CD14-positive monocyte (primary cell): ENCODE data around the gene TTC23L. TPM values are rescaled to one million over a fixed set of nuclear protein-coding genes. Genes with fewer than 3 reads are reported as not detected.

ENCODE experiments used
- DNase-seq, 3 donors: peaks; one replicate each; pipeline ENCODE4 v3.0.0-alpha.2; 2011 to 2022
- H2AFZ ChIP-seq: 2 replicates; pipeline ENCODE4 v1.6.0; 2012; ENCODE audit warnings: mild to moderate bottlenecking, low read depth, low read length, inconsistent platforms; ENCODE audit not compliant: insufficient read depth, poor library complexity, severe bottlenecking
- H3K27ac ChIP-seq, 2 donors: 1 replicate in 1 of 2; 2 replicates in 1 of 2; pipeline ENCODE4 v1.5.1; 2012 to 2013; ENCODE audit warnings: low read length in 2 of 2, control low read depth in 1 of 2, inconsistent platforms in 1 of 2, low read depth in 1 of 2, mild to moderate bottlenecking in 1 of 2
- H3K27me3 ChIP-seq, 2 donors: one replicate each; pipeline versions ENCODE4 v1.6.0 to v1.6.1; 2011 to 2013; ENCODE audit warnings: low read length in 2 of 2; ENCODE audit not compliant: control insufficient read depth in 2 of 2, insufficient read depth in 2 of 2
- H3K36me3 ChIP-seq, 2 donors: replicated peaks in 1 of 2; 1 replicate in 1 of 2; 2 replicates in 1 of 2; pipeline versions ENCODE4 v1.5.1 to v1.6.1; 2012 to 2013; ENCODE audit warnings: low read length in 2 of 2, control low read depth in 1 of 2, inconsistent platforms in 1 of 2, mild to moderate bottlenecking in 1 of 2; ENCODE audit not compliant: insufficient read depth in 2 of 2, control insufficient read depth in 1 of 2
- H3K4me1 ChIP-seq, 2 donors: 1 replicate in 1 of 2; 2 replicates in 1 of 2; pipeline versions ENCODE4 v1.5.1 to v1.6.1; 2012 to 2013; ENCODE audit warnings: low read length in 2 of 2, control low read depth in 1 of 2, inconsistent platforms in 1 of 2, mild to moderate bottlenecking in 1 of 2, moderate library complexity in 1 of 2; ENCODE audit not compliant: insufficient read depth in 2 of 2, control insufficient read depth in 1 of 2
- H3K4me2 ChIP-seq: replicated peaks from 2 replicates; pipeline ENCODE3; 2012; ENCODE audit warnings: low read length, moderate library complexity, mild to moderate bottlenecking; ENCODE audit not compliant: poor library complexity, severe bottlenecking; ENCODE audit errors: extremely low read depth
- H3K4me3 ChIP-seq, 3 experiments: fragments of 200-600 bp in 1 of 3; sonication (generic) in 1 of 3; replicated peaks in 1 of 3; 1 replicate in 2 of 3; 2 replicates in 1 of 3; pipeline ENCODE4 v1.5.1; 2011 to 2013; ENCODE audit warnings: low read length in 3 of 3, mild to moderate bottlenecking in 3 of 3, control low read depth in 2 of 3, low read depth in 2 of 3, inconsistent platforms in 1 of 3, moderate library complexity in 1 of 3
- H3K79me2 ChIP-seq: 2 replicates; pipeline ENCODE4 v1.6.0; 2012; ENCODE audit warnings: mild to moderate bottlenecking, control low read depth, inconsistent platforms, low read length, moderate library complexity; ENCODE audit not compliant: insufficient read depth
- H3K9ac ChIP-seq: 2 replicates; pipeline ENCODE4 v1.6.0; 2017; ENCODE audit warnings: low read length, mild to moderate bottlenecking; ENCODE audit not compliant: insufficient read depth, poor library complexity, severe bottlenecking
- H3K9me3 ChIP-seq, 2 donors: replicated peaks in 1 of 2; 1 replicate in 1 of 2; 2 replicates in 1 of 2; pipeline versions ENCODE4 v1.5.1 to v1.6.1; 2012 to 2013; ENCODE audit warnings: low read length in 2 of 2, control low read depth in 1 of 2; ENCODE audit not compliant: control insufficient read depth in 1 of 2, insufficient read depth in 1 of 2
- H4K20me1 ChIP-seq: 2 replicates; pipeline ENCODE4 v1.6.0; 2012; ENCODE audit warnings: mild to moderate bottlenecking, low read length, control low read depth, moderate library complexity; ENCODE audit not compliant: insufficient read depth
- H3K27ac Mint-ChIP-seq, 7 donors: one replicate each; pipeline ENCODE4 v1.8.0; 2020; ENCODE audit warnings: mild to moderate bottlenecking in 7 of 7, mixed read lengths in 7 of 7, moderate library complexity in 6 of 7, inconsistent platforms in 2 of 7
- H3K27me3 Mint-ChIP-seq, 3 donors: one replicate each; pipeline ENCODE4 v1.8.0; 2021 to 2022; ENCODE audit warnings: low read depth in 3 of 3, mild to moderate bottlenecking in 3 of 3, mixed read lengths in 3 of 3, moderate library complexity in 3 of 3, inconsistent platforms in 1 of 3
- H3K36me3 Mint-ChIP-seq, 2 donors: one replicate each; pipeline ENCODE4 v1.8.0; 2020; ENCODE audit warnings: mixed read lengths in 2 of 2, inconsistent platforms in 1 of 2, mild to moderate bottlenecking in 1 of 2
- H3K4me1 Mint-ChIP-seq: one replicate; pipeline ENCODE4 v1.8.0; 2020; ENCODE audit warnings: mild to moderate bottlenecking, mixed read lengths
- H3K4me3 Mint-ChIP-seq, 2 donors: one replicate each; pipeline ENCODE4 v1.8.0; 2020; ENCODE audit warnings: mild to moderate bottlenecking in 2 of 2, mixed read lengths in 2 of 2, moderate library complexity in 1 of 2
- H3K9me3 Mint-ChIP-seq, 7 donors: one replicate each; pipeline ENCODE4 v1.8.0; 2020 to 2022; ENCODE audit warnings: mixed read lengths in 7 of 7, mild to moderate bottlenecking in 6 of 7, moderate library complexity in 6 of 7, inconsistent platforms in 2 of 7
- WGBS: methylation state at CpG from one replicate; pipeline ENCODE4 v1.1.5; 2013; ENCODE audit warnings: missing lambda C conversion rate; ENCODE audit not compliant: insufficient coverage; 5-methylcytosine and 5-hydroxymethylcytosine counted together
- intact Hi-C, 2 donors: fragments of 100-400 bp; cut with micrococcal nuclease; formaldehyde crosslinking; loops; one replicate each; pipeline versions ENCODE4 v1.15.0 to v1.15.1; 2023
- polyA plus RNA-seq, 3 donors: library from polyadenylated mRNA; depleted of rRNA in 1 of 3; unstranded in 2 of 3; stranded (reverse) in 1 of 3; fragments of 300-500 nt in 2 of 3; fragments of >200 nt in 1 of 3; fragmentation: Illumina TruSeq in 2 of 3; gene quantifications; 1 replicate in 2 of 3; 2 replicates in 1 of 3; pipeline ENCODE4 v1.2.3, GENCODE V29; 2012 to 2021
- TF ChIP-seq, protein P1 (sequence below): fragments of 200-600 bp; IDR thresholded peaks from one replicate; pipeline ENCODE4 v1.8.0; 2022; ENCODE audit warnings: antibody characterized with exemption, mild to moderate bottlenecking

The TTC23L gene
- polyA plus RNA-seq, 3 donors, result not detected

DNA sequence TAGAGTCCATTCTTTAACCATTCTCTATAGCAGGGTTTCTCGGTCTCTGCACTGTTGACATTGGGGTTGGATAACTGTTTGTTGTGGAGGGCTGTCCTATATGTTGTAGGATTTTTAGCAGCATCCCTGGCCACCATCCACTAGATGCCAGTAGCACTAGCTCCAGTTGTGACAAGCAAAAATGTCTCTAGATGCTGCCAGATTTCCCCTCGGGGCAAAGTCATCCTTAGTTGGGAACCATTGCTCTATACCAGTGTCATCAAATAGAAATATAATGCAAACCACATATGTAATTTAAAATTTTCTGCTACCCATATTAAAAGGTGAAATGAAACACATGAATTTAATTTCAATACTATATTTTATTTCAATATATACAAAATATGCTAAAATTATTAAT is 2.9 kb downstream of the TTC23L start:
- no peaks in the 10 kb centered on the region for H3K36me3 Mint-ChIP-seq
- Histone ChIP-seq H3K4me2 (no peak overlapping the region), H3K27ac (no peak overlapping the region), H3K4me1 (peaks cover 8 to 15% of the 10 kb centered on the region in 2 donors), H3K4me3 (no peak overlapping the region), H4K20me1 (no peaks in the 10 kb centered on the region), H3K79me2 (no peaks in the 10 kb centered on the region), H3K27me3 (peaks cover 0 to 15% of the 10 kb centered on the region in 2 donors), H3K9ac (no peak overlapping the region), H2AFZ (no peak overlapping the region), H3K36me3 (no peaks in the 10 kb centered on the region), H3K9me3 (no peaks in the 10 kb centered on the region)
- intact Hi-C loops, result no loop called here
- peaks cover 12% of the 10 kb centered on the region for H3K4me1 Mint-ChIP-seq
- H3K27ac Mint-ChIP-seq, result no peak overlapping the region
- H3K4me3 Mint-ChIP-seq, result no peak overlapping the region
- DNase-seq, result no peak
- WGBS, result no CpG with 5 or more reads among the region's 2 CpGs
- H3K27me3 Mint-ChIP-seq, result peaks cover 7 to 27% (median 25%) of the 10 kb centered on the region in 3 donors
- H3K9me3 Mint-ChIP-seq, result peaks cover 0 to 4% (median 2%) of the 10 kb centered on the region in 7 donors
- TF ChIP-seq, protein P1, sequence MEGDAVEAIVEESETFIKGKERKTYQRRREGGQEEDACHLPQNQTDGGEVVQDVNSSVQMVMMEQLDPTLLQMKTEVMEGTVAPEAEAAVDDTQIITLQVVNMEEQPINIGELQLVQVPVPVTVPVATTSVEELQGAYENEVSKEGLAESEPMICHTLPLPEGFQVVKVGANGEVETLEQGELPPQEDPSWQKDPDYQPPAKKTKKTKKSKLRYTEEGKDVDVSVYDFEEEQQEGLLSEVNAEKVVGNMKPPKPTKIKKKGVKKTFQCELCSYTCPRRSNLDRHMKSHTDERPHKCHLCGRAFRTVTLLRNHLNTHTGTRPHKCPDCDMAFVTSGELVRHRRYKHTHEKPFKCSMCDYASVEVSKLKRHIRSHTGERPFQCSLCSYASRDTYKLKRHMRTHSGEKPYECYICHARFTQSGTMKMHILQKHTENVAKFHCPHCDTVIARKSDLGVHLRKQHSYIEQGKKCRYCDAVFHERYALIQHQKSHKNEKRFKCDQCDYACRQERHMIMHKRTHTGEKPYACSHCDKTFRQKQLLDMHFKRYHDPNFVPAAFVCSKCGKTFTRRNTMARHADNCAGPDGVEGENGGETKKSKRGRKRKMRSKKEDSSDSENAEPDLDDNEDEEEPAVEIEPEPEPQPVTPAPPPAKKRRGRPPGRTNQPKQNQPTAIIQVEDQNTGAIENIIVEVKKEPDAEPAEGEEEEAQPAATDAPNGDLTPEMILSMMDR, result no peak

- Histone ChIP-seq H3K36me3 (no peaks in the 10 kb centered on the region), H3K9ac (no peak overlapping the region), H3K4me2 (no peak overlapping the region), H2AFZ (no peak overlapping the region), H3K4me1 (peaks cover 8 to 15% of the 10 kb centered on the region in 2 donors), H3K79me2 (no peaks in the 10 kb centered on the region), H3K27me3 (peaks cover 0 to 15% of the 10 kb centered on the region in 2 donors), H3K4me3 (no peak overlapping the region), H3K27ac (no peak overlapping the region), H3K9me3 (no peaks in the 10 kb centered on the region), H4K20me1 (no peaks in the 10 kb centered on the region)
- Mint-ChIP-seq H3K36me3 (no peaks in the 10 kb centered on the region), H3K27me3 (peaks cover 7 to 27% (median 25%) of the 10 kb centered on the region in 3 donors), H3K27ac (no peak overlapping the region), H3K9me3 (peaks cover 0 to 4% (median 0%) of the 10 kb centered on the region in 7 donors), H3K4me3 (no peak overlapping the region), H3K4me1 (peaks cover 12% of the 10 kb centered on the region)
- 96% methylated on average over 6 of the region's 7 CpGs for WGBS
- TF ChIP-seq, protein P1, result no peak
- intact Hi-C loops, result no loop called here
- DNase-seq, result no peak
Measured at GRCh38 chr5:34842554-34842953, 3.6 kb downstream of the TTC23L start.
